Calu3 (cell line): ENCODE data around the gene PACS2. TPM values are rescaled to one million over a fixed set of nuclear protein-coding genes. Genes with fewer than 3 reads are reported as not detected.
"Not testable (repeated sequence)": the region's sequence is repeated elsewhere in the genome, so short reads cannot be mapped to it uniquely, and the experiment has no call there.

ENCODE experiments used
- BruUV-seq: library from RNA; stranded (reverse); fragments of 400-500 nt; replicated peaks from 2 replicates; lab custom pipeline; 2021; lab: Mats Ljungman, UMichigan
- CTCF ChIA-PET: fragments of 300-600 bp; sonication (Branson Sonifier 250); formaldehyde crosslinking; loops from one replicate; lab custom pipeline; 2022; ENCODE audit warnings: antibody characterized with exemption; lab: Charles Lee
- DNase-seq: peaks from one replicate; pipeline ENCODE4 v3.0.0; 2022
- H3K27ac Mint-ChIP-seq: one replicate; pipeline ENCODE4 v1.8.0; 2022; ENCODE audit warnings: mixed read lengths; ENCODE audit not compliant: unreplicated experiment
- H3K27me3 Mint-ChIP-seq: one replicate; pipeline ENCODE4 v1.8.0; 2022; ENCODE audit warnings: mixed read lengths; ENCODE audit not compliant: unreplicated experiment
- H3K36me3 Mint-ChIP-seq: one replicate; pipeline ENCODE4 v1.8.0; 2022; ENCODE audit warnings: mild to moderate bottlenecking, moderate library complexity, mixed read lengths; ENCODE audit not compliant: insufficient read depth, unreplicated experiment
- H3K4me1 Mint-ChIP-seq: one replicate; pipeline ENCODE4 v1.8.0; 2022; ENCODE audit warnings: mild to moderate bottlenecking, low read depth, mixed read lengths; ENCODE audit not compliant: unreplicated experiment
- H3K4me3 Mint-ChIP-seq: one replicate; pipeline ENCODE4 v1.8.0; 2022; ENCODE audit warnings: mild to moderate bottlenecking, low read depth, moderate library complexity, mixed read lengths; ENCODE audit not compliant: unreplicated experiment
- H3K9me3 Mint-ChIP-seq: one replicate; pipeline ENCODE4 v1.8.0; 2022; ENCODE audit warnings: low read depth, mixed read lengths; ENCODE audit not compliant: unreplicated experiment
- intact Hi-C: fragments of 100-400 bp; cut with micrococcal nuclease; formaldehyde crosslinking; loops from one replicate; pipeline ENCODE4 v1.10.0; 2022; ENCODE audit not compliant: unreplicated experiment
- total RNA-seq: library from RNA; stranded (reverse); gene quantifications from 2 replicates; pipeline ENCODE4 v1.2.3, GENCODE V29; 2022
- TF ChIP-seq, protein P1 (sequence below): fragments of 200-600 bp; IDR thresholded peaks from one replicate; pipeline ENCODE4 v1.8.0; 2022; ENCODE audit warnings: antibody characterized with exemption; ENCODE audit not compliant: unreplicated experiment

Gene PACS2
- total RNA-seq, 1 experiment from 2014 or later: 77.3 TPM

DNA sequence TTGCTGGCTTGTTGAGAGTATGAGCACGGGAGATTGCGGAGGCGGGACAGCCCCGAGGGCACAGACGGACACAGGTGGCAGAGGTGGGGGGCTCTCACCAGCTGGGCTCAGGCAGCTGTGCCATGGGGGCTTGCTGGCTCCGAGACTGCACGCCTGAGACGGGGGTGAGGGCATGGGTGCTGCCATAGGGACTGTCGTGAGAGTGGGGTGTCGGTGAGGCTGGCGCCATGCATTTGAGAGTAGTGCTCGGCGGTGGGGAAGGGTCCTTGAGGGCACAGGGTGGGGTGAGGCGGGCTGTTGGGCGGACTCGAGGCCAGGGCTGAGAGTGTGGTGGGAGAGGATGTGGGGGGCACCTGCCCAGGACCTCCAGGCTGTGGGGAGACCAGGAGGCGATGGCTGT lies 43.1 kb downstream of the PACS2 start:
- Mint-ChIP-seq H3K4me3 (no peak overlapping the region), H3K27ac (no peak overlapping the region), H3K9me3 (no peaks in the 10 kb centered on the region), H3K4me1 (no peaks in the 10 kb centered on the region), H3K27me3 (no peaks in the 10 kb centered on the region), H3K36me3 (peaks cover 21% of the 10 kb centered on the region)
- TF ChIP-seq, protein P1, sequence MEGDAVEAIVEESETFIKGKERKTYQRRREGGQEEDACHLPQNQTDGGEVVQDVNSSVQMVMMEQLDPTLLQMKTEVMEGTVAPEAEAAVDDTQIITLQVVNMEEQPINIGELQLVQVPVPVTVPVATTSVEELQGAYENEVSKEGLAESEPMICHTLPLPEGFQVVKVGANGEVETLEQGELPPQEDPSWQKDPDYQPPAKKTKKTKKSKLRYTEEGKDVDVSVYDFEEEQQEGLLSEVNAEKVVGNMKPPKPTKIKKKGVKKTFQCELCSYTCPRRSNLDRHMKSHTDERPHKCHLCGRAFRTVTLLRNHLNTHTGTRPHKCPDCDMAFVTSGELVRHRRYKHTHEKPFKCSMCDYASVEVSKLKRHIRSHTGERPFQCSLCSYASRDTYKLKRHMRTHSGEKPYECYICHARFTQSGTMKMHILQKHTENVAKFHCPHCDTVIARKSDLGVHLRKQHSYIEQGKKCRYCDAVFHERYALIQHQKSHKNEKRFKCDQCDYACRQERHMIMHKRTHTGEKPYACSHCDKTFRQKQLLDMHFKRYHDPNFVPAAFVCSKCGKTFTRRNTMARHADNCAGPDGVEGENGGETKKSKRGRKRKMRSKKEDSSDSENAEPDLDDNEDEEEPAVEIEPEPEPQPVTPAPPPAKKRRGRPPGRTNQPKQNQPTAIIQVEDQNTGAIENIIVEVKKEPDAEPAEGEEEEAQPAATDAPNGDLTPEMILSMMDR: no peak
- DNase-seq: no peak
- CTCF ChIA-PET: no interaction called here
- intact Hi-C loops: loop anchor here (10.0 kb wide), 1 partner anchor 263 kb away; no protein-coding TSS in a partner anchor
- no TSS peak for BruUV-seq

DNA sequence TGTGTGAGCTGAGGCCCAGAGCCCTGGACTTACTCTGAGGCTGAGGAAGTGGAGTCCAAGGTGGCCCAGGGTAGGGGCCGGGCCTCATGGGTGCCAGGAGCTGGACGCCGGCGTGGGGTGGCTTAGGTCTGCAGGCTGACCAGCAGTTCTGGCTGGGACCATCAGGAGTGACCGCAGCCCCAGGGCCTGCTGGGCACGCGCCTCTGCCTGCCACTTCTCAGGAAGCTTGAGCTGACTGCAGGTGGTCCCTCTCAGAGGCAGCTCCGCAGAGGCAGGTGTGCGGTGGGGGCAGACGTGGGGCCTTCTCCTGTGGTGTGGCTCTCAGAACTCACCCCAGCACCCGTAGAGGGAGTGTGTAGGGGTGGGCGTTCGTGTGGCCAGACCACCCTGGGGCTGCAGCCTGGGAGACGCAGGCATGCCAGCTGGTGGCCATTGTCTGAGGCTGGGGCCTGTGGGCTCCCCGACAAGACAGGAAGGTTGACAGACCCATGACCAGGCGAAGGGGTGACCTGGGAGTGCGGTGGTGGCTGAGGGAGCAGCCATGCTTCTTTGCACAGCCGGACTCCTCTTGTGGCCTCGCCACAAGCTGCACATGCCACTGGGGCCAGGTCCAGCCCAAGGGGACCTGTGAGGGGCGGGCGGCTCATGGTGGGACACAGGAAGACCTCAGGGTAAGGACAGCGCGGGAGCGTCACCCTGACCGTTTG lies 43.7 kb downstream of the PACS2 start:
- no peak for DNase-seq
- CTCF ChIA-PET: no interaction called here
- BruUV-seq: no TSS peak
- H3K4me3 Mint-ChIP-seq: no peak overlapping the region
- H3K4me1 Mint-ChIP-seq: no peaks in the 10 kb centered on the region
- TF ChIP-seq, protein P1: no peak
- no peaks in the 10 kb centered on the region for H3K9me3 Mint-ChIP-seq
- H3K27me3 Mint-ChIP-seq: no peaks in the 10 kb centered on the region
- H3K36me3 Mint-ChIP-seq: peaks cover 18% of the 10 kb centered on the region
- intact Hi-C loops: loop anchor here (10.0 kb wide), 1 partner anchor 263 kb away; no protein-coding TSS in a partner anchor
- no peak overlapping the region for H3K27ac Mint-ChIP-seq

DNA sequence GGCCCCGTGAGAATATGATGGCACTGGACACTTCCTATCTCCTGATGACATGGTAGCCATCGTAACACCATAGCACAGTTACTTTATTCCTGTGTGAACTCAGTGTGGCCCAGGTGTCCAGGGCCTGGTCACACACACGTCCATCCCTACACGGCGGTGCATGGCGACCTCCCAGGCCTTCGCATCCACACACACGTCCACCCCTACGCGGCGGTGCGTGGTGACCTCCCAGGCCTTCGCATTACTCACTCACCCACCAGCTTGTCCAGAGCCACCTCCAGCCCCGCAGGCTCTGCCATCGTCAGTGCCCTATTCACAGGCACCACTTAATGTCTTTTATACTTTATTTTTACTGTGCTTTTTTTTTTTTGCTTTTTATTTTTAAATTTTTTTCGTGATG lies 44.4 kb downstream of the PACS2 start:
- Mint-ChIP-seq H3K4me3 (no peak overlapping the region), H3K9me3 (no peaks in the 10 kb centered on the region), H3K36me3 (peaks cover 18% of the 10 kb centered on the region), H3K4me1 (no peaks in the 10 kb centered on the region), H3K27me3 (no peaks in the 10 kb centered on the region), H3K27ac (no peak overlapping the region)
- TF ChIP-seq, protein P1: no peak
- intact Hi-C loops: loop anchor here (10.0 kb wide), 1 partner anchor 264 kb away; no protein-coding TSS in a partner anchor
- BruUV-seq: no TSS peak
- CTCF ChIA-PET: no interaction called here
- DNase-seq: no peak

DNA sequence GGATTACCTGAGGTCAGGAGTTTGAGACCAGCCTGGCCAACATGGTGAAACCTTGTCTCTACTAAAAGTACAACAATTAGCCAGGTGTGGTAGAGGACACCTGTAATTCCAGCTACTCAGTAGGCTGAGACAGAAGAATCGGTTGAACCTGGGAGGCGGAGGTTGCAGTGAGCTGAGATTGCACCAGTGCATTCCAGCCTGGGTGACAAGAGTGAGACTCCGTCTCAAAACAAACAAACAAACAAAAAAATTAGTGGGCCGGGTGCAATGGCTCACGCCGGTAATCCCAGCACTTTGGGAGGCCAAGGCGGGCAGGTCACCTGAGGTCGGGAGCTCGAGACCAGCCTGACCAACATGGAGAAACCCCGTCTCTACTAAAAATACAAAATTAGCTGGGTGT lies 46.9 kb downstream of the PACS2 start:
- H3K27me3 Mint-ChIP-seq, H3K4me1 Mint-ChIP-seq, H3K9me3 Mint-ChIP-seq, H3K27ac Mint-ChIP-seq, intact Hi-C loops, CTCF ChIA-PET, BruUV-seq, DNase-seq, H3K4me3 Mint-ChIP-seq: not testable (repeated sequence)
- H3K36me3 Mint-ChIP-seq: peaks cover 13% of the 10 kb centered on the region
